GM12892 (cell line): ENCODE data around the gene TNRC18.
"Not testable (repeated sequence)": the region's sequence is repeated elsewhere in the genome, so short reads cannot be mapped to it uniquely, and the experiment has no call there.

Experiments
- POLR2A ChIP-seq: IDR thresholded peaks from 2 replicates; pipeline ENCODE4 v1.6.1; 2011; ENCODE audit warnings: low read depth, low read length, control low read depth
- POLR2AphosphoS5 ChIP-seq: IDR thresholded peaks from 2 replicates; pipeline ENCODE4 v1.6.1; 2011; ENCODE audit warnings: low read depth, low read length, control low read depth

DNA sequence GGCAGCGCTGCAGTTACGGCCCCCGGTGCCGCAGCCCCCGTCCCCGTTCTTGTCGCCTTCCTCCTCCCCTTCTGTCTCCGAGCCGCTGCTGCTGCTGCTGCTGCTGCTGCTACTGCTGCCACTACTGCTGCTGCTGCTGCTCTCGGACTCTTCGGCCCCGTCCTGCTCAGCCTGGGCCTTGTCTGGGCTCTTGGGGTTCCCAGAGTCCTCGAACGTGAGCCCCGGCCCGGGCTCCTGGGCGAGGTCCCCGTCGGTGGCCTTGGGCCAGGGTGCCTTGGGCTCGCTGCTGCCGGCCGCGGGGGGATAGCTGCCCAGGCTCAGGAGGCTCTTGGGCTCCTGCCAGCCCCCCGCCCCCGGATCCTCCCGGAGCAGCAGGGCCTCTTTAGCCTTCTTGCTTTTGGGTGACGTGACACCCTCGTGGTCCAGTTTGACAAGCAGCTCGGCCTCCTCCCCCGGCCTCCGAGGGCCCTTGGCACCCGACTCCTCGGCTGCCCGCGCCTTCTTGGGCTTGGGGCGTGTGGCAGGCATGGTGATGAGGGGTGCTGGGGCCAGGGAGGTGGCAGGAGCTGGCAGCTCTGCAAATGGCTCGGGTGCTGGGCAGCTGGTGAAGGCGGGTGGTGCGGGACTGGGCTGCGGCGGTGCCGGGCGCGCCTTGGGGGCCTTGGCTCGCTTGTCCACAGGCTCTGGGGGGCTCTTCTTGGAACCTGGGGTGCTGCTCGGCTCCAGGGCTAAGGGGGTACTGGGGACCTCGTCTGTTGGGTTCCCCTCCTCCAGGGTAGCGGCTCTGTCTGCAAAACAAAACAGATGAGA lies 110.4 kb downstream of the TNRC18 start:
- not testable (repeated sequence) for TF ChIP-seq POLR2A, POLR2AphosphoS5
